Esophagus squamous epithelium (tissue), 4 donors: Measurements from ENCODE around the gene GNG14.

Source experiments
- CTCF ChIP-seq, 6 experiments: fragments of 450-650 bp in 4 of 6; fragments of 200-600 bp in 2 of 6; sonication (generic) in 2 of 6; IDR thresholded peaks; one replicate each; pipeline ENCODE4 v1.5.1; 2016 to 2019; ENCODE audit warnings: antibody characterized with exemption in 6 of 6, mild to moderate bottlenecking in 4 of 6, moderate library complexity in 4 of 6
- POLR2A ChIP-seq, 4 donors: fragments of 450-650 bp; IDR thresholded peaks; one replicate each; pipeline ENCODE4 v1.6.1; 2017; ENCODE audit warnings: antibody characterized with exemption in 4 of 4, mild to moderate bottlenecking in 4 of 4, moderate library complexity in 3 of 4

- TF ChIP-seq CTCF (IDR thresholded peaks at IDR 0.05) (no peak), POLR2A (IDR thresholded peaks at IDR 0.05) (no peak)
Observed at GRCh38 chr19:12680034-12680433, 7.8 kb upstream of the GNG14 start.
